ENCODE data around the gene SUN5. TPM values are rescaled to one million over a fixed set of nuclear protein-coding genes. Genes with fewer than 3 reads are reported as not detected.
A peak's percentile ranks its signal among the peaks of the same experiment; 100 is the strongest.

The SUN5 gene
- total RNA-seq, 1 experiment from 2014 or later, result not detected

- H3K14ac ChIP-seq (ENCODE audit: insufficient read depth, low read length), result peak overlapping the region; percentile 16
- no peak overlapping the region for H3K27ac ChIP-seq (ENCODE audit: insufficient read length, low read depth, low read length)
- no peaks in the 10 kb centered on the region for H3K23me2 ChIP-seq (ENCODE audit: insufficient read length, low read depth, low read length, poor library complexity, severe bottlenecking)
- no peak overlapping the region for H3K23ac ChIP-seq (ENCODE audit: insufficient read length, low read depth, low read length)
- Mint-ChIP-seq H3K36me3 (ENCODE audit: insufficient read depth in 1 of 3, low read depth in 3 of 3) (peaks cover 0 to 8% (median 8%) of the 10 kb centered on the region in 3 experiments; a peak in 5 of 7 replicates), H3K27me3 (ENCODE audit: low read depth) (peaks cover 7% of the 10 kb centered on the region), H3K27ac (peak overlapping the region in 2 of 3 experiments; percentile 3 to 12; a peak in 2 of 7 replicates), H3K4me1 (peaks cover 14 to 21% of the 10 kb centered on the region in 2 experiments), H3K9me3 (peaks cover 8 to 11% of the 10 kb centered on the region in 2 experiments), H3K4me3 (no peak overlapping the region)
- H4K5ac ChIP-seq (ENCODE audit: insufficient read length, low read depth, low read length), result no peak overlapping the region
- H3K79me1 ChIP-seq (ENCODE audit: insufficient read depth, low read depth, low read length, poor library complexity, severe bottlenecking), result no peaks in the 10 kb centered on the region
- no peaks in the 10 kb centered on the region; the same call in 1 of the 2 replicates for H3K27me3 ChIP-seq (ENCODE audit: insufficient read depth, low read length)
- no peak overlapping the region for H2BK15ac ChIP-seq (ENCODE audit: low read depth, low read length)
- no peak overlapping the region for H2BK12ac ChIP-seq (ENCODE audit: insufficient read length, low read depth, low read length)
- peak; percentile 47 for DNase-seq
- peak overlapping the region; percentile 12 for H3K18ac ChIP-seq (ENCODE audit: insufficient read length, low read depth, low read length)
- no peak overlapping the region for H3K4ac ChIP-seq (ENCODE audit: low read depth, low read length)
- H3K4me1 ChIP-seq (ENCODE audit: insufficient read depth, low read length), result peaks cover 4% of the 10 kb centered on the region; the same call in 1 of the 2 replicates
- no peak overlapping the region for H3K9ac ChIP-seq (ENCODE audit: extremely low read depth, insufficient read length, low read length)
- no peak overlapping the region for H2AK5ac ChIP-seq (ENCODE audit: insufficient read length, low read length)
- no peaks in the 10 kb centered on the region for H4K20me1 ChIP-seq (ENCODE audit: control insufficient read depth, insufficient read depth, insufficient read length)
- peak overlapping the region; percentile 8 for H4K91ac ChIP-seq (ENCODE audit: insufficient read length, low read depth, low read length)
- no peak overlapping the region for H3K56ac ChIP-seq (ENCODE audit: insufficient read length, low read depth, low read length)
- H3K79me2 ChIP-seq (ENCODE audit: insufficient read depth, low read length), result no peaks in the 10 kb centered on the region
- no CpG with 5 or more reads among the region's 13 CpGs for WGBS (ENCODE audit: extremely low coverage, insufficient read length, low lambda C conversion rate)
- H2BK5ac ChIP-seq (ENCODE audit: insufficient read length, low read length), result no peak overlapping the region
- H3K4me2 ChIP-seq (ENCODE audit: insufficient read depth, insufficient read length, low read length), result no peak overlapping the region
- no peak overlapping the region for H2BK120ac ChIP-seq (ENCODE audit: low read depth, low read length, poor library complexity, severe bottlenecking)
- no peak overlapping the region for H4K8ac ChIP-seq (replicated peaks; ENCODE audit: insufficient read length, low read depth, low read length)
- H3K9me3 ChIP-seq (ENCODE audit: control insufficient read depth, low read depth, low read length), result no peaks in the 10 kb centered on the region
- no peak overlapping the region for H2BK20ac ChIP-seq (ENCODE audit: low read depth, low read length, poor library complexity, severe bottlenecking)
- no peak for TF ChIP-seq CTCF (conservative IDR thresholded peaks at IDR 0.05)
- no peak overlapping the region for H3T11ph ChIP-seq (ENCODE audit: low read length)
- H2AFZ ChIP-seq (ENCODE audit: low read length), result no peak overlapping the region
Measured at GRCh38 chr20:32972181-32973076, 31.8 kb downstream of the SUN5 start.
